ACHN (cell line): ENCODE data around the gene GPN2.

Experiments used
- DNase-seq: peaks from one replicate; pipeline ENCODE4 v3.0.0-alpha.2; 2015
- in situ Hi-C: cut with HindIII; loops from 2 replicates; pipeline ENCODE4 v1.10.0; 2017; ENCODE audit warnings: low sequenced_read_pairs, low pct_ligation_motif_present, low pct_unique_long_range_greater_than_20kb

Gene GPN2

GRCh38 chr1:26889551-26890466 lies at the start of gene GPN2:
Gene GPN2, minus strand, starts transcription at chr1:26890283. Its CDS starts 187 bp downstream, at chr1:26890096.
- in situ Hi-C loops: loop anchor here (10.0 kb wide), 1 partner anchor 55 kb away; no protein-coding TSS in a partner anchor
- DNase-seq: peak; percentile 66

- in situ Hi-C loops: no loop called here
- no peak for DNase-seq
These were observed 48.6 kb upstream of the GPN2 start for GRCh38 chr1:26938659-26939025.

- in situ Hi-C loops: no loop called here
- DNase-seq: no peak
These were observed 48.0 kb upstream of the GPN2 start for GRCh38 chr1:26938004-26938658.

GRCh38 chr1:26936823-26937222 lies 46.7 kb upstream of the GPN2 start:
- no peak for DNase-seq
- in situ Hi-C loops: no loop called here

GRCh38 chr1:26932531-26932930 lies 42.4 kb upstream of the GPN2 start:
- no peak for DNase-seq
- in situ Hi-C loops: no loop called here

- in situ Hi-C loops: no loop called here
- DNase-seq: no peak
These were observed 33.6 kb upstream of the GPN2 start for GRCh38 chr1:26923711-26924110.

GRCh38 chr1:26922901-26923300 lies 32.8 kb upstream of the GPN2 start:
- in situ Hi-C loops: no loop called here
- no peak for DNase-seq

GRCh38 chr1:26922431-26922729 lies 32.3 kb upstream of the GPN2 start:
- in situ Hi-C loops: no loop called here
- DNase-seq: no peak

- DNase-seq: peak; percentile 96
- in situ Hi-C loops: no loop called here
These were observed 31.7 kb upstream of the GPN2 start, which contains the start of gene NUDC for GRCh38 chr1:26921540-26922430. Gene NUDC, plus strand, starts transcription at chr1:26921743. Its CDS starts 106 bp downstream, at chr1:26921849.

- in situ Hi-C loops: no loop called here
- no peak for DNase-seq
These were observed 31.1 kb upstream of the GPN2 start for GRCh38 chr1:26921126-26921539.

GRCh38 chr1:26915204-26915842 lies 25.2 kb upstream of the GPN2 start:
- in situ Hi-C loops: no loop called here

GRCh38 chr1:26913754-26914619 lies 23.9 kb upstream of the GPN2 start, which contains the start of gene NR0B2:
Gene NR0B2, minus strand, starts transcription at chr1:26913975. Its CDS starts 35 bp downstream, at chr1:26913940.
- no peak for DNase-seq
- in situ Hi-C loops: no loop called here

More at GRCh38 chr1:26915204-26915842, 25.2 kb upstream of the GPN2 start:
- DNase-seq: no peak

- no peak for DNase-seq
- in situ Hi-C loops: no loop called here
These were observed 23.3 kb upstream of the GPN2 start for GRCh38 chr1:26913389-26913753.

GRCh38 chr1:26912147-26912490 lies 22.0 kb upstream of the GPN2 start:
- no peak for DNase-seq
- in situ Hi-C loops: no loop called here

- no peak for DNase-seq
- in situ Hi-C loops: no loop called here
These were observed 21.5 kb upstream of the GPN2 start for GRCh38 chr1:26911399-26912146.

GRCh38 chr1:26910343-26911160 lies 20.5 kb upstream of the GPN2 start:
- in situ Hi-C loops: no loop called here
- no peak for DNase-seq
